Immature natural killer cell (primary cell): ENCODE data around the gene COG7. TPM values are rescaled to one million over a fixed set of nuclear protein-coding genes. Genes with fewer than 3 reads are reported as not detected.
"Not testable (repeated sequence)": the region's sequence is repeated elsewhere in the genome, so short reads cannot be mapped to it uniquely, and the experiment has no call there.

ENCODE experiments used
- DNase-seq, 3 donors: peaks; one replicate each; pipeline ENCODE4 v3.0.0; 2022; ENCODE audit warnings: mixed read lengths in 1 of 3
- H3K27ac Mint-ChIP-seq, 6 donors: one replicate each; pipeline ENCODE4 v1.8.0; 2020; ENCODE audit warnings: mixed read lengths in 6 of 6, mild to moderate bottlenecking in 5 of 6, inconsistent platforms in 4 of 6, moderate library complexity in 3 of 6
- H3K27me3 Mint-ChIP-seq, 3 donors: one replicate each; pipeline ENCODE4 v1.8.0; 2020 to 2021; ENCODE audit warnings: low read depth in 3 of 3, mild to moderate bottlenecking in 3 of 3, mixed read lengths in 3 of 3, moderate library complexity in 3 of 3, inconsistent platforms in 1 of 3
- H3K36me3 Mint-ChIP-seq, 3 donors: one replicate each; pipeline ENCODE4 v1.8.0; 2020; ENCODE audit warnings: mixed read lengths in 3 of 3, inconsistent platforms in 2 of 3, mild to moderate bottlenecking in 2 of 3
- H3K4me1 Mint-ChIP-seq, 2 donors: one replicate each; pipeline ENCODE4 v1.8.0; 2020; ENCODE audit warnings: inconsistent platforms in 2 of 2, mild to moderate bottlenecking in 2 of 2, mixed read lengths in 2 of 2, moderate library complexity in 1 of 2
- H3K4me3 Mint-ChIP-seq, 5 donors: one replicate each; pipeline ENCODE4 v1.8.0; 2020; ENCODE audit warnings: mild to moderate bottlenecking in 5 of 5, mixed read lengths in 5 of 5, inconsistent platforms in 3 of 5, moderate library complexity in 3 of 5
- H3K9me3 Mint-ChIP-seq, 6 donors: one replicate each; pipeline ENCODE4 v1.8.0; 2020; ENCODE audit warnings: mild to moderate bottlenecking in 6 of 6, mixed read lengths in 6 of 6, inconsistent platforms in 4 of 6, moderate library complexity in 3 of 6
- polyA plus RNA-seq, 3 donors: library from polyadenylated mRNA; unstranded; fragments of 300-500 nt; fragmentation: Illumina TruSeq; gene quantifications; one replicate each; pipeline ENCODE4 v1.2.3, GENCODE V29; 2021

COG7 gene
- polyA plus RNA-seq, 3 donors from 2014 or later = 9.5 to 21.7 (median 12.0) TPM

DNA sequence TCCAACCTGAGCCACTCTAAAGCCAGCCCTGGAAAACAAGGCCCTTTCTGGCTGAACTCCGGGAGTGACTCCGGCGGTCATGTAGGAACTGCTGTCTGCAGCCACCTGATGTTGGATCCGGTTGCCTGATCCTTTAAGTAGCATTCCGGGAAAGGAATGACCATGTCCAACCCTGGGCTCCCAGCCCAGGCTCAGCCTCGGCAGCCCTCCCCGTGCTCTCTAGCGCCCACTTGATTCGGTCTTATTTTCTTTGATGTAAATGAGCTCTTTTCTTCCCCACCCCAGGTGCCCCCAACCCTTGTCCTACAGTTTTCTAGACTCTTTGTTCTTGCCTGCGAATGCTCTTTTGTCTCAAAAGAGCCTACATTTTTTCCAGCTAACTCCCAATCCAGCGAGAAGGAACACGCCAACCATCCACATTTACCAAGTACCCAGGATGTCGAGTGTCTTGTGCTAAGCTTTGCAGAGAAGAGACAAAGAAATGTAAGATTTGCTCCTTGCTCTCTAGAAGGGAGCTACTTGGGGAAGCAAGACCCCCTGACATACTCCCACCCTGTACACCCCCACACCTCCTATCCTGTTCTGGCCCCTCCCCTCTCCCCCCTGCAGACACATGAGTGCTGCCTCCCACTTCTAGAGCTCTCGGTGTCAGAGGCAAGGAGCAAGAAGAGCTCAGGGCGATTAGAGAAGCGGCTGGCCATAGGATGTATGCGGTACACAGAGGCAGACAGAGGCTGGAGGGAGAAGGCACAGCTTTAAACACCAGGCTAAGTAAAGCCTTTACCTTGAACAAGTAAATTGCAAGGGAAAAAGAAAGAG is 53.8 kb downstream of the COG7 start:
- Mint-ChIP-seq H3K4me3 (no peak overlapping the region), H3K27ac (no peak overlapping the region), H3K4me1 (no peaks in the 10 kb centered on the region), H3K36me3 (peaks cover 49 to 61% (median 59%) of the 10 kb centered on the region in 3 donors), H3K9me3 (no peaks in the 10 kb centered on the region), H3K27me3 (peaks cover 0 to 2% (median 0%) of the 10 kb centered on the region in 3 donors)
- no peak for DNase-seq

DNA sequence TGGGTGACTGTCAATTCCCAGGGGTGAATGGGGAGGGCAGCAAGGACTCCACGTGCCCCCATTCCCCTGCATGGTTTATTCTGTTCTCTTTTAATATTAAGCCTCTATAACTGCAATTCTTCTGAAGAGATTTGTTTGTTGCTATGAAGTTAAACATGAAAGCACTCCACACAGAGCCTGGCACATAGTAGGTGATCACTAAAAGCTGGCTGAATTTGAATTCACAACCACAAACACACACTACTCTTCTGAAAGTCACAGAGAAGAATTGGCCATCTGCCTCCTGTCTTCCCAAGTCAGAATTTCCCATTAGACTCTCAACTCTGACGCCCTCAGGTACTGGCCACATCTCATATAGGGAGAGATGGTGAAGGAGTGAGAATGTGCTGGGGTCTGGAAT is 55.5 kb downstream of the COG7 start:
- no peak for DNase-seq
- Mint-ChIP-seq H3K4me3 (no peak overlapping the region), H3K4me1 (no peaks in the 10 kb centered on the region), H3K9me3 (no peaks in the 10 kb centered on the region), H3K36me3 (peaks cover 41 to 49% (median 45%) of the 10 kb centered on the region in 3 donors), H3K27ac (no peak overlapping the region), H3K27me3 (peaks cover 0 to 2% (median 0%) of the 10 kb centered on the region in 3 donors)

DNA sequence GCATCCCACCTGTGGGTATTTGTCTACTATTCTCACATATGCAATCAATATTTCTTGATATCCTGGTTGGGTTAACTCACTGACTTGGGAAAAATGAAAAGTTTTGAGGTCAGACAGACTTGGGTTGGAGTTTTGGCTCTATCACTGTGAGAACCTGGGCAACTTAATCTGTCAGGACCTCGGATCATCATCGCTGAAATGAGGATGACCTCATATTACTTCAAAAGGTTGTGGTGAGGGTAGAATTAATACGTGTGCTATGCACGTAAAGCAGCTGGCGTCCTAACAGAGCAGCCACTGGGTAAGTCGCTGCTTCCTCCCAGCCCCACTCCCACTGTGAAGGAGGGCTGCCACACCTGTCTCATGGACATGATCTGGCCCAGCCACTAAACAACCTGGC is 57.3 kb downstream of the COG7 start:
- H3K27me3 Mint-ChIP-seq = peaks cover 0 to 2% (median 1%) of the 10 kb centered on the region in 3 donors
- H3K4me1 Mint-ChIP-seq = no peaks in the 10 kb centered on the region
- H3K4me3 Mint-ChIP-seq = no peak overlapping the region
- no peak for DNase-seq
- H3K36me3 Mint-ChIP-seq = peaks cover 38 to 54% (median 39%) of the 10 kb centered on the region in 3 donors
- no peak overlapping the region for H3K27ac Mint-ChIP-seq
- no peaks in the 10 kb centered on the region for H3K9me3 Mint-ChIP-seq

DNA sequence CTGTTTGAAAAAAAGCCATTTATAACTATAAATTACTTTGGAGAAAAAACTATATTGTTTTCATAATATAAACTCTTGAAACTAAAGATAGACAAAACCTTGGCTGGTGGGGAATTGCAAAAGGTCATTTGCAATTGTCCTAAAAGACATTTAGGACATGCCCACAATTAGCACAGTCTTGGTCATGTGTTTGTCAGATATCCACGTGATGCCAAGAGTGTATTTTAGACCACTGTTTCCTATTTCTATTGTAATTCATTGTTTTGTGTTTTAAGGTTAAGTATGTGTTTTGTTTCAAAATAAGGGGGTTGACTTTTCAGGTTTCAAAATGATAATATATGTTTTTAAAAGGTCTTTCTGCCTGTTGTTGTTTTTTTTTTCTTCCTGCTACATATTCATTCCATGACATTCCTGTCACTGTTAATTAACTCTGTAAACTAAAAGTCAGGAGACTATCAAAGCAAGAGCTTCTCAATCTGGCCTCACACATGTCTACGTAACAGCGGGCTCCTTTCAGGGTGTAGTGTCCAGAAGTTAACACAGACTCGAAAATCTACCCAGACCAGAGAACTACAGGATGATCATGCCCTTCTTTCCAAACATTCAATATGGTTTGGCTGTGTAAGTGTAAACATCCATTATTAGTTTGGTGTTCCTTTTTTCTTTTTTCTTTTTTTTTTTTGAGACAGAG is 58.7 kb downstream of the COG7 start:
- no peak overlapping the region for H3K4me3 Mint-ChIP-seq
- H3K27me3 Mint-ChIP-seq = peaks cover 0 to 1% (median 0%) of the 10 kb centered on the region in 3 donors
- no peaks in the 10 kb centered on the region for H3K9me3 Mint-ChIP-seq
- H3K27ac Mint-ChIP-seq = no peak overlapping the region
- no peaks in the 10 kb centered on the region for H3K4me1 Mint-ChIP-seq
- peaks cover 30 to 46% (median 35%) of the 10 kb centered on the region in 3 donors for H3K36me3 Mint-ChIP-seq
- DNase-seq = no peak

DNA sequence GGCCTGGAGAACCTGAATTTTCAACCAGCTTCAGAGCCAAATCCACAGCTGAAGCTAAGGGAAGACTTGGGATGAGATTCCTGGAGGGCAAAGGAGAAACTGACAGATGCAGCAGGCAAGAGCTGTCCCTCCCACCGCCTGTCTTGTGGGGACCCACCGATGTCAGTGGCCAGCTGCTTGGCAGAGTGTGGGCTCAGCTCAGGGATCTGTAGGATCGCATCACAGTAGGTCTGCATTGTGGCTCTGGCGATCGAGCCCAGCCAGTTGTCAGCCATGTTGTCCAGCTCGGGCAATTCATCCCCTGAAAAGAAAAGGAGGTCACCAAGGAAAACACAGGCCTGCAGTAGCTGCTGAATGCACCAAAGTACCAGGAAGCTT is 60.8 kb downstream of the COG7 start:
- Mint-ChIP-seq H3K27ac (no peak overlapping the region), H3K36me3 (peaks cover 27 to 36% (median 28%) of the 10 kb centered on the region in 3 donors), H3K27me3 (peaks cover 0 to 1% (median 0%) of the 10 kb centered on the region in 3 donors), H3K4me1 (no peaks in the 10 kb centered on the region), H3K9me3 (no peaks in the 10 kb centered on the region), H3K4me3 (no peak overlapping the region)
- DNase-seq = no peak

DNA sequence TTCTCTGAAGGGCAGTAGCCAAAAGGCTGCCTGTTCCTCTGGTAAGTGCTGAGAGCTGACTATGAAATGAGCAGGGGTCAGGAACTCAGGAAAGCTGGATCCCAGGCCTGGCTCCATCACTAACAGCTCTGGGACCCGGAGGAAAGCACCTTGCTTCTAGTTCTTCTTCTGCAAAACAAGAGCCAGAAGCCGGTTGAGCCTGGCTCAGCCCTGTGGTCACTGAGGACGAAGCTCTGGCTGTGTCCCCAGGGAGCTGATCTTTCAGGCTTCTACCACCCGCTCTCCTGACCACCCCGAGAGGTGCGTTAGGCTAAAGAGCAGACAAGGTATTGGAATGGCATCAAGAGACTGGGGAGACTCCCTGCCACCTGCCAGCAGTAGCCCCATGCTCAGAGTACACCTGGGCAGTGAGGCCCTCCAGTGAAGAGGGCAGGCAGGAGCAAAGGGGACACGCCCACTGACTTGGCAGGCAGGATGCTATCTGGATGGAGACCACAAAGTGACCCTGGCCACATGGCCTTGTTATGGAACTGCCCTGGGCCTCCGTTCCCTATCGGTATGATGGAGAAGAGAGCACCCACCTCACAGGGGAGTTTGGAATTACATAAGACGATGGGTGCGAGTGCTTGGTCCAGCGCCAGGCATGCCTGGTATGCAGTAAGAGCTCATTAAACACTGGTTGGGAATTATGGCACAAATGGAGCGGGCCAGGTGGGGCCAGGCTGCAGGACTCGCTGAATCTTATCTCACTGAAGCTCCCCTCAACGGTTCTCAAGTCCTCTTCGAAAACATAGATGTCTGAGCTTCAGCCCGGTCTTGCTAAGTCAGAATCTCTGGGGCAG is 61.4 kb downstream of the COG7 start:
- H3K9me3 Mint-ChIP-seq = no peaks in the 10 kb centered on the region
- H3K27me3 Mint-ChIP-seq = peaks cover 0 to 1% (median 0%) of the 10 kb centered on the region in 3 donors
- H3K4me1 Mint-ChIP-seq = no peaks in the 10 kb centered on the region
- no peak overlapping the region for H3K27ac Mint-ChIP-seq
- H3K36me3 Mint-ChIP-seq = peaks cover 24 to 33% (median 25%) of the 10 kb centered on the region in 3 donors
- no peak for DNase-seq
- H3K4me3 Mint-ChIP-seq = no peak overlapping the region

DNA sequence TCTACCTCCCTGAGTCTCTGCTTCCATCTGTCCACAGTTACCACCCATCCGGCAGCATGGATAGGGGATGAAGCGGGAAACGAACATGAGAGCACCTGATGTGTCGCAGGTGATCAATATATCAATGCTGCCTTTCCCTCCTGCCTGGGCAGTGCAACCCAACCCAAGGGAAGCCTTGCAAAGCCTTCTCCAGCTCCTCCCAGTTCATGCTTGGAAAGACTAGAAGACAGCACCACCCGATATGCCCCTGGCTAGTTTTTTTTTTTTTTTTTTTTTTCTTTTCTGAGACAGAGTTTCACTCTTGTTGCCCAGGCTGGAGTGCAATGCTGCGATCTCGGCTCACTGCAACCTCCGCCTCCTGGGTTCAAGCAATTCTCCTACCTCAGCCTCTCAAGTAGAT is 63.1 kb downstream of the COG7 start:
- peaks cover 18 to 25% (median 21%) of the 10 kb centered on the region in 3 donors for H3K36me3 Mint-ChIP-seq
- not testable (repeated sequence) for H3K4me3 Mint-ChIP-seq, H3K9me3 Mint-ChIP-seq, H3K27me3 Mint-ChIP-seq, DNase-seq, H3K4me1 Mint-ChIP-seq, H3K27ac Mint-ChIP-seq

DNA sequence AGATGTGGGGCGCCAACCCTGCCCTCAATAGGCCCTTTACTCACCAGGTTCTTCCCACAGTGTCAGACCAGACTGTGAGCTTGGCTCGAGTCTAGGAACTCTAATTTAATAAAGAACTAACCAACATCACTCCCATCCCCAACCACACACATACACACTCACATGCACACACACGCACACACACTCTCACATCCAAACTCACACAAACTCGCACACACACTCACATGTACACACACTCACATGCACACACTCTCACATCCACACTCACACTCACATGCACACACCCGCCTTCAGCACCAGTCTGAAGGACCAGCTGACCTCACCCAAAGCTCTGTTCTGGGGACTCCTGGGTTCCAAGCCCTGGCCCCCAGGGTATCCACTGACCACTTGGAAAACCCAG is 63.8 kb downstream of the COG7 start:
- Mint-ChIP-seq H3K4me3 (no peak overlapping the region), H3K4me1 (no peaks in the 10 kb centered on the region), H3K9me3 (no peaks in the 10 kb centered on the region), H3K27me3 (peaks cover 0 to 3% (median 0%) of the 10 kb centered on the region in 3 donors), H3K36me3 (peaks cover 18 to 21% (median 21%) of the 10 kb centered on the region in 3 donors), H3K27ac (peak overlapping the region in 1 of 6 donors; percentile 36)
- no peak for DNase-seq

DNA sequence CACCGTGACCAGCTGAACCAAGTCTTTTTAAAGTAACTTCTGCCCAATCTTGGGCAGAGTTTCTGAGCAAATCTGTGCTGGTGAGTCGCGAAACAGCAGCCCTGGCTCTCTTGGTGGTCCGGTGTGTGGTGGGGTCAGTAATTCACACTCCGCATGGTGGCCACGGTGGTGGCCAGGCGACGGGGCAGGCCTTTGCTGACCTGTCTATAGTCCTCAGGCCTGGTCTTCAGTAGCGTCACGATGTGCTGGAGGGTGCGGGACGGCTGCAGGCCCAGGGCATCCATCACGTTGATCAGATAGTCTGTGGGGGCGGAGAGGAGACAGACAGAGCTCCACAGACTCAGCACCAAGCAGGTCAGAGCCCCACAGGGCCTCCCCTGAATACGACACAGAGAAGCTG is 64.2 kb downstream of the COG7 start:
- H3K27ac Mint-ChIP-seq = peak overlapping the region in 1 of 6 donors; percentile 46
- no peak for DNase-seq
- peaks cover 0 to 3% (median 0%) of the 10 kb centered on the region in 3 donors for H3K27me3 Mint-ChIP-seq
- no peak overlapping the region for H3K4me3 Mint-ChIP-seq
- peaks cover 18 to 21% (median 19%) of the 10 kb centered on the region in 3 donors for H3K36me3 Mint-ChIP-seq
- H3K4me1 Mint-ChIP-seq = no peaks in the 10 kb centered on the region
- no peaks in the 10 kb centered on the region for H3K9me3 Mint-ChIP-seq

DNA sequence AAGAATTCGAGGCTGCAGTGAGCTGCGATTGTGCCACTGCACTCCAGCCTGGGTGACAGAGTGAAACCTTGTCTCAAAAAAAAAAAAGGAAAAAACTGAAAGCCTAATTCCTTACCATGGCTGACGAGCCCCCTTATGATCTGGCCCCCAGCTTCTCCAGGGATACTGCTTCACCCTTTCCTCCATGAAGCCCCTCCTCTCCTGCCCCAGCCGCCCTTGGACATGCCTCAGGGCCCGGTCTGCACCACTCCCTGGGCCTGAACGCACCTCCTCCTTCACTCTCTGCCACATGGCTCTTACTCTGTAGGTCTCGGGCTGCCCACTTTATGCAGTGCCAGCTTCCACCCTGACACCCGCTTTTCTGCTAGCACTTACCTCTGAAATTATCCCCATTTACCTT is 65.3 kb downstream of the COG7 start:
- no peak overlapping the region for H3K27ac Mint-ChIP-seq
- peaks cover 0 to 3% (median 0%) of the 10 kb centered on the region in 3 donors for H3K27me3 Mint-ChIP-seq
- DNase-seq = no peak
- H3K36me3 Mint-ChIP-seq = peaks cover 15 to 19% (median 18%) of the 10 kb centered on the region in 3 donors
- H3K4me3 Mint-ChIP-seq = no peak overlapping the region
- H3K9me3 Mint-ChIP-seq = no peaks in the 10 kb centered on the region
- H3K4me1 Mint-ChIP-seq = no peaks in the 10 kb centered on the region

DNA sequence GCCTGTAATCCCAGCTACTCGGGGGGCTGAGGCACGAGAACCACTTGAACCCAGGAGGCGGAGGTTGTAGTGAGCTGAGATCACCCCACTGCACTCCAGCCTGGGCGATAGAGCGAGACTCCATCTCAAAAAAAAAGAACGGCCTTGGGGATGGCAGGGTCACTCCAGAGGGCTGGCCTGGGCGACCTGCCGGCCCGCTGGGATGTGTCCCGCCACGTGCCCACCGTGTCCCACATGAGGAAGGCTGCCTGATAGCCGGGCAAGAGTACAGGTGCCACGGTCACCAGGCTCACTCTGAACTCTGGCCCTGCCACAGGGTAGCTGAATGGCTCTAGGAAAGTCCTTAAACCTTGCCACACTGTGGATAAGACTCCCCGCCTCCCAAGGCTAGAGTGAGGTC is 67.5 kb downstream of the COG7 start:
- Mint-ChIP-seq H3K4me3 (no peak overlapping the region), H3K27me3 (peaks cover 0 to 2% (median 0%) of the 10 kb centered on the region in 3 donors), H3K9me3 (no peaks in the 10 kb centered on the region), H3K4me1 (no peaks in the 10 kb centered on the region), H3K27ac (no peak overlapping the region), H3K36me3 (peaks cover 2 to 11% (median 8%) of the 10 kb centered on the region in 3 donors)
- no peak for DNase-seq

DNA sequence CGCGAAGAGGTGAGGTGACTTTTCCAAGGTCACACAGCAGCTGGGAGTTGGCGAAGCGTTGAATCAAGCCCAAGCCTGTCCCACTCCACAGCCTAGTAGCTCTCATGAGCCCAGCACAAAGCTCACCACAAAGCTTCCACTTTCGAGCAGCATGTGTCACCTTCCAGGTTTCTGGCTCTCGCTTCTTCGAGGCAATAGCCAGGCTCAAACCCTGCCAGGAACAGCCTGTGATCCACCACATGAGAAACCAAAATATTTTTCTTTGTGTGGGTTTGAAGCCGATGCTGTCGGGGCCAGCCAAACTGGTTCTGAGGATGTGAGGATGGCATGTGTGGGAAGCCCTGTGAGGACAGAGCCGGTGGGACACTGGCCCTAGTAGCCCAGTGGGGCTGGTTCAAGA is 68.1 kb downstream of the COG7 start:
- H3K27ac Mint-ChIP-seq = no peak overlapping the region
- H3K36me3 Mint-ChIP-seq = peaks cover 0 to 9% (median 8%) of the 10 kb centered on the region in 3 donors
- H3K27me3 Mint-ChIP-seq = peaks cover 0 to 2% (median 0%) of the 10 kb centered on the region in 3 donors
- no peaks in the 10 kb centered on the region for H3K4me1 Mint-ChIP-seq
- DNase-seq = no peak
- no peaks in the 10 kb centered on the region for H3K9me3 Mint-ChIP-seq
- H3K4me3 Mint-ChIP-seq = no peak overlapping the region

DNA sequence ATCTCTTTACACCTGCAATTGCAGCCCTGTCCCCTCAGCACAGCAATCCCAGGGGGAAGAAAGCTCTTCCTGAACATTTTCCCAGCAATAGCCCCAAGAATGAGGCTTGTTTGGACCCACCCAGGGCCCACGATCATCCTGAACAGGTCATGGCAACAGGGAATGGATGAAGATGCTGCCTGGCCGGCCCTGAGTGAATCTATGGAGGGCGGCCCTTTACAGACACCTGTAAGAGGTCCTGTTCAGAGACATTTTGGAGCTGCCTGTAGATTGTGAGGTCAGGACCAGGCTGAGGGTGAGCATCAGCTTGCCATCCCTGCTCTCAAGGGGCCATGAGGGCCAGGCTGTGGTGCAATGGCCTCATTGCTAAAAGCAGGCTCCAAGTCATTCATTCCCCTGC is 69.1 kb downstream of the COG7 start:
- no peak overlapping the region for H3K27ac Mint-ChIP-seq

More for the DNA sequence above, 69.1 kb downstream of the COG7 start:
- H3K27me3 Mint-ChIP-seq = peaks cover 0 to 2% (median 0%) of the 10 kb centered on the region in 3 donors
- no peak for DNase-seq
- no peak overlapping the region for H3K4me3 Mint-ChIP-seq
- H3K4me1 Mint-ChIP-seq = no peaks in the 10 kb centered on the region
- H3K36me3 Mint-ChIP-seq = peaks cover 0 to 3% (median 3%) of the 10 kb centered on the region in 3 donors
- H3K9me3 Mint-ChIP-seq = no peaks in the 10 kb centered on the region
